ENCODE data around the gene SHKBP1.

Gene SHKBP1

GRCh38 chr19:40567040-40567749, 9.5 kb upstream of the SHKBP1 start (continued):
- peak; percentile 88; the same call in 1 of the 2 replicates for TF ChIP-seq TSHZ1 (tag by site-specific recombination; IDR thresholded peaks at IDR 0.05; ENCODE audit: borderline replicate concordance)
- TF ChIP-seq ZBTB7A (tag by site-specific recombination; IDR thresholded peaks at IDR 0.05; ENCODE audit: low read depth), result peak; percentile 67; the same call in 1 of the 2 replicates
- no peak for TF ChIP-seq YY1 (tag by site-specific recombination; IDR thresholded peaks at IDR 0.05)
- peak; percentile 92; the same call in 1 of the 2 replicates for TF ChIP-seq REPIN1 (tag by site-specific recombination; IDR thresholded peaks at IDR 0.05; ENCODE audit: low read depth)
- TF ChIP-seq ZNF18 (tag by site-specific recombination; IDR thresholded peaks at IDR 0.05), result peak; percentile 84; the same call in 1 of the 2 replicates
- peak; percentile 96; the same call in 1 of the 2 replicates for TF ChIP-seq ZNF221 (tag by site-specific recombination; IDR thresholded peaks at IDR 0.05; ENCODE audit: borderline replicate concordance)
- peak; percentile 60; the same call in 1 of the 2 replicates for TF ChIP-seq FEZF1 (tag by site-specific recombination; IDR thresholded peaks at IDR 0.05)
- peak; percentile 97; the same call in 1 of the 2 replicates for TF ChIP-seq ZBTB1 (tag by site-specific recombination; IDR thresholded peaks at IDR 0.05)
- peak; percentile 96; the same call in 1 of the 2 replicates for TF ChIP-seq OVOL3 (tag by site-specific recombination; IDR thresholded peaks at IDR 0.05)
- no peak for TF ChIP-seq INSM2 (tag by site-specific recombination; IDR thresholded peaks at IDR 0.05)
- no peak for TF ChIP-seq ZFHX2 (tag by site-specific recombination; conservative IDR thresholded peaks at IDR 0.05)
- peak; percentile 71; the same call in 1 of the 2 replicates for TF ChIP-seq ZNF23 (tag by site-specific recombination; IDR thresholded peaks at IDR 0.05; ENCODE audit: borderline replicate concordance)
- peak; percentile 97 for TF ChIP-seq ZNF558 (tag by site-specific recombination; IDR thresholded peaks at IDR 0.05)
- peak; percentile 73 for TF ChIP-seq ZNF488 (tag by site-specific recombination; IDR thresholded peaks at IDR 0.05)
- TF ChIP-seq ZNF394 (tag by site-specific recombination; IDR thresholded peaks at IDR 0.05; ENCODE audit: borderline replicate concordance), result peak; percentile 100
- no peak for TF ChIP-seq ZNF747 (tag by site-specific recombination; IDR thresholded peaks at IDR 0.05)
- TF ChIP-seq ZNF785 (tag by site-specific recombination; IDR thresholded peaks at IDR 0.05), result peak; percentile 32; the same call in 1 of the 2 replicates
- TF ChIP-seq ZNF184 (tag by site-specific recombination; IDR thresholded peaks at IDR 0.05), result no peak
- 0 out of 2 replicates have a peak, but pooled peaks have one; percentile 46 for TF ChIP-seq SCRT2 (tag by site-specific recombination; IDR thresholded peaks at IDR 0.05)
- peak; percentile 96 for TF ChIP-seq ZXDB (tag by site-specific recombination; IDR thresholded peaks at IDR 0.05)
- no peak for TF ChIP-seq KLF10 (tag by site-specific recombination; IDR thresholded peaks at IDR 0.05)
- peak; percentile 94 for TF ChIP-seq REST (tag by site-specific recombination; IDR thresholded peaks at IDR 0.05)
- TF ChIP-seq ZNF433 (tag by site-specific recombination; IDR thresholded peaks at IDR 0.05; ENCODE audit: low read depth), result peak; percentile 100
- TF ChIP-seq ZBTB8A (tag by site-specific recombination; IDR thresholded peaks at IDR 0.05), result peak; percentile 95
- 0 out of 2 replicates have a peak, but pooled peaks have one; percentile 37 for TF ChIP-seq WT1 (tag by site-specific recombination; IDR thresholded peaks at IDR 0.05)
- TF ChIP-seq ZNF341 (tag by site-specific recombination; IDR thresholded peaks at IDR 0.05; ENCODE audit: low read depth), result peak; percentile 72; the same call in 1 of the 2 replicates
